KMS-11 (cell line): Measurements from ENCODE around the gene CDH4.

Experiments
- H2AFZ ChIP-seq: fragments of 200-600 bp; sonication (generic); 2 replicates; pipeline ENCODE4 v1.6.1; 2016; ENCODE audit warnings: antibody characterized with exemption, mixed run types, low read depth
- H3K27ac ChIP-seq: fragments of 200-600 bp; sonication (generic); 2 replicates; pipeline ENCODE4 v1.6.1; 2016; ENCODE audit warnings: mild to moderate bottlenecking, mixed run types
- H3K27me3 ChIP-seq: fragments of 200-600 bp; sonication (generic); 2 replicates; pipeline ENCODE4 v1.6.1; 2017; ENCODE audit warnings: mild to moderate bottlenecking, low read depth, mixed run types, moderate library complexity; ENCODE audit not compliant: insufficient read depth
- H3K36me3 ChIP-seq: fragments of 200-600 bp; sonication (generic); 2 replicates; pipeline ENCODE4 v1.6.1; 2017; ENCODE audit warnings: mild to moderate bottlenecking, mixed run types; ENCODE audit not compliant: insufficient read depth
- H3K4me1 ChIP-seq: fragments of 200-600 bp; sonication (generic); 2 replicates; pipeline ENCODE4 v1.6.1; 2016; ENCODE audit warnings: mild to moderate bottlenecking, low read depth, mixed run types; ENCODE audit not compliant: poor library complexity, severe bottlenecking
- H3K4me2 ChIP-seq: fragments of 200-600 bp; sonication (generic); 2 replicates; pipeline ENCODE4 v1.7.0; 2016; ENCODE audit warnings: mild to moderate bottlenecking, mixed run types
- H3K4me3 ChIP-seq: fragments of 200-600 bp; sonication (generic); IDR thresholded peaks from 2 replicates; pipeline ENCODE4 v1.6.1; 2017; ENCODE audit warnings: low read depth, low read length, mixed read lengths; ENCODE audit not compliant: insufficient read depth
- H3K79me2 ChIP-seq: fragments of 200-600 bp; sonication (generic); 2 replicates; pipeline ENCODE4 v1.6.1; 2016; ENCODE audit warnings: low read depth, mixed run types; ENCODE audit not compliant: insufficient read depth
- H3K9ac ChIP-seq: fragments of 200-600 bp; sonication (generic); 2 replicates; pipeline ENCODE4 v1.6.1; 2016; ENCODE audit warnings: mild to moderate bottlenecking, mixed run types
- H4K20me1 ChIP-seq: fragments of 200-600 bp; sonication (generic); 2 replicates; pipeline ENCODE4 v1.6.1; 2016; ENCODE audit warnings: mild to moderate bottlenecking, mixed run types; ENCODE audit not compliant: insufficient read depth
- CTCF ChIP-seq: fragments of 200-600 bp; sonication (generic); conservative IDR thresholded peaks from 2 replicates; pipeline ENCODE4 v1.6.1; 2017; ENCODE audit warnings: low read depth, mild to moderate bottlenecking, antibody characterized with exemption, low read length, moderate library complexity, mixed read lengths

CDH4 gene

DNA sequence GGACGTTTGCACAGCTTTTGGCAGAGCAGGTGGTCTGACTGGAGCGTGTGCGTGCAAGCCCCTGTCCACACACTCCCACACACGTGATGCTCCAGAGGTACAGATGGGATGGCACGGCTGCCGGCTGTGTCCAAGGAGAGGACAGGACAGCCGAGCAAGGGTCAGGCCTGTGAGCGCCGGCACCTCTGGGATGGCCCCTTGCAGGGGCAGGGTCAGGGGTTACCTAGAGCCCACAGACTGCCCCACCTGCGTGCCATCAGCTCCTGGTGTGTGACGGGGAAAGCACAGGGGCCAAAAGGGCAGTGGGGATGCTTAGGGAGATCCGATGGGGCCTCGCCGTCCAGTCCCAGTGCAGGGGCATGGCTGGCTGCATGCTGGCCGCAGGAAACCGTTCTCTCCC is 623.9 kb downstream of the CDH4 start:
- H3K4me3 ChIP-seq = no peak overlapping the region
- peaks cover 81% of the 10 kb centered on the region for H3K27me3 ChIP-seq

DNA sequence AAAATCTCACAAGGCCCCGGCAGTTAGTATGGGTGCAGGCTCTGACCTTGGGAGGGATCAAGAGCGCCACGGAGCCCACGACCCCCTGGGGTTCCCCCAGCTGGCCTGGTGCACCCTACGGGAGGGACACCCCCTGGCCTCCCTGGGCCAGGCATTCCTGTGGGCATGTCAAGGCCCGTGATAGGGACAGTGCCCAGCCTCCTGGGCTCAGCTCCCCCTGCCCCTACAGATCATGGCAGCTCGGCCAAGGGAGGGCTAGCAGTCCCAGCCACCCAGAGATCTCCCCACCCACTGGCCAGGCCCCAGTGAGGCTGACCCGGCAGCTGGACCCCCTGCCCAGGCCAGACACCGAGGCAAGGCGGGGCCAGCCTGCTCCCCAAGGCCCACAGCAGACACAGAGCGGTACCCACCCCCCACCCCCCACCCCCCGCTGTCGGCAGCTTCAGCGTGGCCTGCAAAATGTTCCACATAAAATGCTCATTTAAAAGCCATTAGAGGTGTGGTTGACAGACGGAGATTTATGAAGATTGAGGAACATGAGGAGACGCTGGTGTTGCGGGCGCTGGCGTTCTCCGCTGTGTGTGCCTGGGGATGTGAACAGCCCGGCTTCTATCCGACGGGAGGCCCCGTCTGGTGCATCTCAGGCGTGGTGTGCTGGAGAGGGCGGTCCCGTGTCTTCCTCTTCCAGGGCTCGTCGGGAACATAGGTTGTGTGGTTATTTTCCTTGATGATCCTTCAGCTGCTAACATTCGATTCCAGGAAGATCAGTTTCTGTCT is 625.1 kb downstream of the CDH4 start:
- peaks cover 74% of the 10 kb centered on the region for H3K27me3 ChIP-seq
- TF ChIP-seq CTCF = no peak
- H3K36me3 ChIP-seq = no peaks in the 10 kb centered on the region
- no peaks in the 10 kb centered on the region for H3K79me2 ChIP-seq
- no peak overlapping the region for H3K9ac ChIP-seq
- no peaks in the 10 kb centered on the region for H4K20me1 ChIP-seq
- H3K4me2 ChIP-seq = no peak overlapping the region
- no peaks in the 10 kb centered on the region for H3K4me1 ChIP-seq
- no peak overlapping the region for H2AFZ ChIP-seq
- H3K27ac ChIP-seq = no peak overlapping the region
- H3K4me3 ChIP-seq = no peak overlapping the region

More for the DNA sequence above, 623.9 kb downstream of the CDH4 start:
- no peak overlapping the region for H2AFZ ChIP-seq
- H3K4me1 ChIP-seq = no peaks in the 10 kb centered on the region
- H3K36me3 ChIP-seq = no peaks in the 10 kb centered on the region
- H4K20me1 ChIP-seq = no peaks in the 10 kb centered on the region
- H3K9ac ChIP-seq = no peak overlapping the region
- TF ChIP-seq CTCF = no peak
- no peaks in the 10 kb centered on the region for H3K79me2 ChIP-seq
- no peak overlapping the region for H3K4me2 ChIP-seq
- H3K27ac ChIP-seq = no peak overlapping the region

GRCh38 chr20:61877776-61878477 is 625.9 kb downstream of the CDH4 start:
- Histone ChIP-seq H3K79me2 (no peaks in the 10 kb centered on the region), H3K4me2 (no peak overlapping the region), H2AFZ (no peak overlapping the region), H3K9ac (no peak overlapping the region), H3K27ac (no peak overlapping the region), H3K4me1 (no peaks in the 10 kb centered on the region), H3K4me3 (no peak overlapping the region), H3K27me3 (peaks cover 75% of the 10 kb centered on the region), H4K20me1 (no peaks in the 10 kb centered on the region), H3K36me3 (no peaks in the 10 kb centered on the region)
- no peak for TF ChIP-seq CTCF

DNA sequence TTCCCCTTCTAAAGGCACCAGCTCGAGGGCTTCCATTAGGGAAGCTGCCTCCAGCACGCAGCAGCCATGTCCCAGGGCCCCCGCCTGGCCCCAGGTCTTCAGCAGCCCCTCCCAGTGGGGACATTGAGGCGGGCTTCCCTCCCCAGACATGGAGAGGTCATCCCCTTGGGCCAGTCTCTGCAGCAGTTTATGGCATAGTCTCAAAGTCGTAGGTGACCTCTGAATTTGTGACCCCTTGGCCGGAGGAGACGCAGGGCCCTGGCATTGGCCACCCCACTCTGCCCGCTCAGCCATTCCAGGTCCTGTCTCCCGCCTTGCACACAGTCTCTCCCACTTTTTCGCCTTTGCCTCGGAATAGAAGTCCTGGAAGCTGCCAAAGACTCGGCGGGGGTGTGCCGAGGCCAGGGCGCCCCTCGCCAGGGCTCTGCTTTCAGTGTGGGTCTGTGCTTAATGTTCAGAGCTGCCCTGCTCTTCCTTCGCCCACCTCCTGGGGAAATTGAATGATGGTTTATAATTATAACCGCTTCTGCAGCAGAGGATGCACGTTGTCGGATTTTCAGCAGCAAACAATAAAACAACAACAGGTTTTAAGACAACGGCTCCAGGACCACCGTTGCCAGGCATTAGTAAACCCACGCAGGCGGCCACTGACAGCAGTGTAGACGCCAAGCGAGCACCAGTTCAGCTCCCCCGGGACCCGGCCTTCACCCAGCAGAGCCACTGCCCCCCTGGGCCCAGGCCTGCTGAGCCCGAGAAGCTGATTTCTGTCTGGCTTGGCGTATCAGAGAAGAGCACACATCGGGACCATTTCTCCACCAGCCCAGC is 626.6 kb downstream of the CDH4 start:
- H4K20me1 ChIP-seq = no peaks in the 10 kb centered on the region
- no peak overlapping the region for H3K9ac ChIP-seq
- H2AFZ ChIP-seq = no peak overlapping the region
- H3K4me1 ChIP-seq = no peaks in the 10 kb centered on the region
- TF ChIP-seq CTCF = no peak
- no peak overlapping the region for H3K27ac ChIP-seq
- no peak overlapping the region for H3K4me3 ChIP-seq
- H3K4me2 ChIP-seq = no peak overlapping the region
- H3K79me2 ChIP-seq = no peaks in the 10 kb centered on the region
- H3K27me3 ChIP-seq = peaks cover 76% of the 10 kb centered on the region
- H3K36me3 ChIP-seq = no peaks in the 10 kb centered on the region
